ENCODE results near the gene KRTAP19-5.

The KRTAP19-5 gene

DNA sequence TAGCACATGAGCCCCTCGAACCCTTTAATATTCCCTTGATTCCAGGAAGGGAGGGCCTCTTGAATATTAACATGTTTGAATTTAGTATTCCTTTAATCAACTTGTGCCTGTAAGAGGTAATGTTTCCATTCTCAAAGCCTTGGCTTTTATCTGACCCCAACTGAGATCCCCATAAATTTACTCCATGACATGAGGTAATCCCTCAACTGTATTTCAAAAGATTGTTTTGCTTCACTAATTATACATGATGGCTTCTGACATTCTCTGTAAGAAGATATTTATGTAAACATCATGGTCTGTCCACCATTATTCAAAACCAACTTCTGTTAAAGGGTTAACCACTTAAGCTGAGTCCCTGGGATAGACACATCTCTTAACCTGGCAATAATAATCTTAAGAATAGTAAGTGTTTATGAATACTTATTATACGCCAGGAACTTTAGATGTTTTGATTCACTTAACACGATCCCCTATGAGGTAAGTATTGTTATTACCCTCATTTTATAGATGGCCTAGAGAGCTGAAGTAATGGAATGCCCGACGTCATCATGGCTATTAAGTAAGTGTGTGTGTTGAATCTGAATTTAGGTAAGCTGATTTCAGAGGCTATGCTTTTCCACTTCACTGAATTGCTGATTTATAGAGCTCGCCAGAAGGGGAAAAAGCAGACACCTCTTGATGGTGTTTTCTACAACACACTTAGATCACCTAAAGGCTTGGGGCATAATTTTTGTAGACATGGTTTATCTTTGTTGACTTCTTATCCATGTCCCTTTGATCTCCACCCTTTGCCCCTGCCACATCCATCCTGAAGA lies 32.8 kb downstream of the KRTAP19-5 start:
- no peak overlapping the region for H3K4me3 ChIP-seq (ENCODE audit: low read depth, low read length)
- in situ Hi-C loops (cut with HindIII; ENCODE audit: low sequenced_read_pairs), result no loop called here
- DNase-seq (ENCODE audit: low read depth), result no peak
- TF ChIP-seq CTCF (IDR thresholded peaks at IDR 0.05; ENCODE audit: low read depth, low read length, missing control alignments), result no peak

DNA sequence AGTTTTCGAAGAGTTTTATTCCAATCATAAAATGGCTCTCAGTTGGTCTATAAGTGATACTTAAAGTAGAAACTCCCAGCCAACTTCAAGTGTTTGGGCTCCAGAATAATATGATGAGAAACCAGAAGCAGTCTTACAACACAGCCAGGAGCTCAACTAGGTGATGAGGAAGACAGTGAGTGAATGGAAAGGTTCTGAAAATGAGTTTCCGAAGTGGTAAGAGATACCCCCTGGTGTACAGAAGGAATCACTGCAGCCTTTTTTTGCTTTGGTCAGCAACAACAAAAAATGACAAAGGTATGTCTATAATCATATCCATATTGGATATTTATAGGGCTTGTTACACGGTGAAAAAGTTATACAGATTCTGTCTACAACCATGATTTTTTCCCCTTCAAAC lies 38.2 kb downstream of the KRTAP19-5 start:
- in situ Hi-C loops (cut with HindIII; ENCODE audit: low sequenced_read_pairs), result no loop called here
- no peak for DNase-seq (ENCODE audit: low read depth)
- no peak overlapping the region for H3K4me3 ChIP-seq (ENCODE audit: low read depth, low read length)
- peak; percentile 50 for TF ChIP-seq CTCF (IDR thresholded peaks at IDR 0.05; ENCODE audit: low read depth, low read length, missing control alignments)

Measured in astrocyte of the cerebellum (primary cell).